K562 (cell line): ENCODE measurements around the gene GLRX3. TPM values are rescaled to one million over a fixed set of nuclear protein-coding genes. Genes with fewer than 3 reads are reported as not detected.

ENCODE experiments used
- ATAC-seq: fragments of 200-7000 bp; cut with Tn5 transposase; 3 replicates; pipeline ENCODE4 v1.9.1; 2020; ENCODE audit warnings: moderate library complexity
- BruUV-seq: library from RNA; stranded (reverse); fragments of 400-500 nt; replicated peaks from 2 replicates; lab custom pipeline; 2021; lab: Mats Ljungman, UMichigan
- CTCF ChIA-PET: fragments of 300-600 bp; formaldehyde crosslinking; extraction: SDS; loops from one replicate; lab custom pipeline; 2021; ENCODE audit warnings: low intra/inter-chr PET ratio; lab: Yijun Ruan, JAX
- POLR2A ChIA-PET: fragments of 300-600, 350-650 bp; sonication (Branson Sonifier 250); formaldehyde crosslinking; extraction: SDS; loops from one replicate; lab custom pipeline; 2021; ENCODE audit warnings: antibody characterized with exemption, inconsistent platforms; lab: Yijun Ruan, JAX
- DNase-seq, 4 experiments: peaks; one replicate each; pipeline versions ENCODE4 v3.0.0 to v3.0.0-alpha.2; 2011 to 2018; ENCODE audit warnings: low spot score in 3 of 4, mixed read lengths in 3 of 4; ENCODE audit errors: extremely low read depth in 1 of 4
- FAIRE-seq: peaks from 2 replicates; lab custom pipeline; 2011; peaks lifted over from hg19 to GRCh38; lab: Jason Lieb, UNC
- H2AFZ ChIP-seq: 2 replicates; pipeline ENCODE4 v1.6.0; 2011; ENCODE audit warnings: low read depth, low read length, control low read depth, inconsistent platforms
- H3K27ac ChIP-seq: fragments of 200-600 bp; 3 replicates; pipeline ENCODE4 v1.8.0; 2011; ENCODE audit warnings: low read depth, mild to moderate bottlenecking, control low read depth, inconsistent platforms, low read length, moderate library complexity, mixed read lengths; ENCODE audit errors: extremely low read depth
- H3K27me3 ChIP-seq, 2 experiments: fragments of 300-600 bp in 1 of 2; 2 replicates in 1 of 2; 3 replicates in 1 of 2; pipeline versions ENCODE4 v1.6.0 to v1.8.0; 2011; ENCODE audit warnings: inconsistent platforms in 2 of 2, low read length in 2 of 2, mild to moderate bottlenecking in 1 of 2, mixed read lengths in 1 of 2, moderate library complexity in 1 of 2; ENCODE audit not compliant: control insufficient read depth in 2 of 2, insufficient read depth in 2 of 2
- H3K36me3 ChIP-seq: fragments of 300-600 bp; 3 replicates; pipeline ENCODE4 v1.8.0; 2011; ENCODE audit warnings: mild to moderate bottlenecking, low read length, inconsistent platforms; ENCODE audit not compliant: control insufficient read depth, insufficient read depth
- H3K4me1 ChIP-seq, 2 experiments: fragments of 200-600 bp in 1 of 2; replicated peaks in 1 of 2; 2 replicates in 1 of 2; 3 replicates in 1 of 2; pipeline versions ENCODE4 v1.5.1 to v1.8.0; 2011; ENCODE audit warnings: inconsistent platforms in 2 of 2, low read length in 2 of 2, mild to moderate bottlenecking in 1 of 2, mixed read lengths in 1 of 2, moderate library complexity in 1 of 2; ENCODE audit not compliant: control insufficient read depth in 2 of 2, insufficient read depth in 2 of 2
- H3K4me2 ChIP-seq: 2 replicates; pipeline ENCODE4 v1.6.1; 2011; ENCODE audit warnings: low read length, control low read depth, inconsistent platforms, mixed read lengths; ENCODE audit not compliant: insufficient read depth
- H3K4me3 ChIP-seq: fragments of 200-600 bp; sonication (generic), shearing (Covaris generic); 2 replicates; pipeline ENCODE4 v1.5.1; 2016; ENCODE audit warnings: control low read depth, inconsistent platforms
- H3K79me2 ChIP-seq: fragments of 200-600 bp; 3 replicates; pipeline ENCODE4 v1.8.0; 2011; ENCODE audit warnings: low read length, inconsistent platforms; ENCODE audit not compliant: control insufficient read depth, insufficient read depth
- H3K9ac ChIP-seq, 2 experiments: 2 replicates each; pipeline versions ENCODE4 v1.6.0 to v1.6.1; 2011; ENCODE audit warnings: low read depth in 2 of 2, low read length in 2 of 2, control low read depth in 1 of 2, inconsistent platforms in 1 of 2, mild to moderate bottlenecking in 1 of 2, mixed read lengths in 1 of 2; ENCODE audit not compliant: insufficient read depth in 1 of 2
- H3K9me1 ChIP-seq: one replicate; pipeline ENCODE4 v1.6.0; 2011; ENCODE audit warnings: inconsistent platforms, mild to moderate bottlenecking, low read length, moderate library complexity; ENCODE audit not compliant: control insufficient read depth, insufficient read depth
- H3K9me3 ChIP-seq: replicated peaks from 2 replicates; pipeline ENCODE4 v1.5.1; 2011; ENCODE audit warnings: low read depth, low read length, inconsistent platforms; ENCODE audit not compliant: control insufficient read depth, insufficient read depth
- H4K20me1 ChIP-seq: replicated peaks from 2 replicates; pipeline ENCODE4 v1.6.1; 2011; ENCODE audit warnings: low read length, inconsistent platforms, mixed read lengths; ENCODE audit not compliant: control insufficient read depth, insufficient read depth
- ARID3A ChIP-seq: IDR thresholded peaks from 2 replicates; pipeline ENCODE4 v1.6.1; 2012; ENCODE audit warnings: low read depth, low read length, improper control_type of control experiment, borderline replicate concordance
- EP400 ChIP-seq: fragments of 450-650 bp; IDR thresholded peaks from 2 replicates; pipeline ENCODE4 v1.6.1; 2017; ENCODE audit warnings: antibody characterized with exemption, mild to moderate bottlenecking, moderate library complexity
- FUS ChIP-seq: fragments of 200-400 bp; formaldehyde crosslinking; optimal IDR thresholded peaks from 2 replicates; pipeline ENCODE3; 2017; ENCODE audit warnings: low read depth, low read length
- KDM4B ChIP-seq, 2 experiments: fragments of 450-650 bp in 1 of 2; sonication (generic) in 1 of 2; IDR thresholded peaks; 2 replicates each; pipeline ENCODE4 v1.6.1; 2016 to 2017; ENCODE audit warnings: borderline replicate concordance in 2 of 2, antibody characterized with exemption in 1 of 2, low read depth in 1 of 2, mild to moderate bottlenecking in 1 of 2
- MAFF ChIP-seq: IDR thresholded peaks from 2 replicates; pipeline ENCODE4 v1.6.1; 2012; ENCODE audit warnings: low read length, improper control_type of control experiment
- MIER1 ChIP-seq: fragments of 450-650 bp; IDR thresholded peaks from 2 replicates; pipeline ENCODE4 v1.6.1; 2016; ENCODE audit warnings: antibody characterized with exemption, mild to moderate bottlenecking, low read depth
- NFIC ChIP-seq: fragments of 450-650 bp; IDR thresholded peaks from 2 replicates; pipeline ENCODE4 v1.6.1; 2017; ENCODE audit warnings: mild to moderate bottlenecking, inconsistent platforms
- SMAD2 ChIP-seq: fragments of 150-350 bp; IDR thresholded peaks from 2 replicates; pipeline ENCODE4 v1.6.1; 2014; ENCODE audit warnings: low read depth, mild to moderate bottlenecking, low read length
- SMARCE1 ChIP-seq: fragments of 450-650 bp; IDR thresholded peaks from 2 replicates; pipeline ENCODE4 v1.7.1; 2016; ENCODE audit warnings: mild to moderate bottlenecking
- STAT5A ChIP-seq: IDR thresholded peaks from 2 replicates; pipeline ENCODE4 v1.6.1; 2012; ENCODE audit warnings: low read length, inconsistent platforms, borderline replicate concordance
- TAF1 ChIP-seq: IDR thresholded peaks from 2 replicates; pipeline ENCODE4 v1.6.1; 2011; ENCODE audit warnings: mild to moderate bottlenecking, low read length, moderate library complexity; ENCODE audit not compliant: insufficient read depth, control insufficient read depth, severe bottlenecking; ENCODE audit errors: extremely low read depth
- THRAP3 ChIP-seq: fragments of 450-650 bp; IDR thresholded peaks from 2 replicates; pipeline ENCODE4 v1.6.1; 2016; ENCODE audit warnings: mild to moderate bottlenecking, inconsistent platforms, borderline replicate concordance
- ZNF316 ChIP-seq: fragments of 450-650 bp; IDR thresholded peaks from 2 replicates; pipeline ENCODE4 v1.6.1; 2016
- WGBS: fragments of 100-300 bp; shearing (Covaris generic); methylation state at CpG from one replicate; pipeline ENCODE4 v1.1.6; 2016; ENCODE audit warnings: low coverage, mixed read lengths; ENCODE audit not compliant: insufficient coverage; ENCODE audit errors: missing lambda C conversion rate; 5-methylcytosine and 5-hydroxymethylcytosine counted together
- in situ Hi-C: fragments of 300-500 bp; cut with MboI; formaldehyde crosslinking; loops from 4 replicates; pipeline ENCODE4 v1.15.0; 2018; ENCODE audit warnings: inconsistent platforms, mixed read lengths
- intact Hi-C: fragments of 100-400 bp; cut with micrococcal nuclease; formaldehyde crosslinking; loops from 2 replicates; pipeline ENCODE4 v1.14.2; 2022
- polyA plus RNA-seq, 8 experiments: library from polyadenylated mRNA; depleted of rRNA in 4 of 8; stranded (reverse) in 5 of 8; unstranded in 3 of 8; fragments of >200 nt; fragmentation: Nextera tagmentation in 2 of 8; fragmentation: Illumina TruSeq in 1 of 8; extraction: Ambion mirVana in 2 of 8; extraction: Trizol in 1 of 8; gene quantifications; 2 replicates each; pipeline versions ENCODE4 v1.2.1 to v1.2.3, GENCODE V29; 2011 to 2014; ENCODE audit warnings: inconsistent platforms in 1 of 8, missing spikeins in 1 of 8
- total RNA-seq, 7 experiments: library from RNA; depleted of rRNA in 6 of 7; stranded (reverse); fragments of >200 nt in 6 of 7; fragmentation: Illumina TruSeq in 2 of 7; extraction: Trizol in 2 of 7; gene quantifications; 2 replicates each; pipeline versions ENCODE4 v1.2.1 to v1.2.3, GENCODE V29; 2011 to 2021; ENCODE audit warnings: low replicate concordance in 1 of 7
- TF ChIP-seq, protein P1 (sequence below): sonication (generic); formaldehyde crosslinking; IDR thresholded peaks from 2 replicates; pipeline ENCODE4 v1.8.0; 2022; ENCODE audit warnings: mild to moderate bottlenecking, missing genetic modification reagents
- TF ChIP-seq, protein P2 (sequence below): sonication (generic); formaldehyde crosslinking; IDR thresholded peaks from 2 replicates; pipeline ENCODE4 v1.8.1; 2023; ENCODE audit warnings: mild to moderate bottlenecking, missing genetic modification reagents, moderate library complexity

GLRX3 gene
- total and polyA plus RNA-seq, 9 of the 15 experiments (the other 6 are each of a cell fraction or from before 2014, with no cell fraction given), result 115 to 190 (median 169) TPM

GRCh38 chr10:130193033-130193432 lies 56.8 kb downstream of the GLRX3 start:
- intact Hi-C loops, result no loop called here
- WGBS, result 80% methylated on average over 4 of the region's 5 CpGs
- Histone ChIP-seq H3K9ac (no peak overlapping the region), H3K36me3 (peaks cover 3% of the 10 kb centered on the region; the same call in 1 of the 3 replicates), H3K27me3 (no peaks in the 10 kb centered on the region), H3K4me2 (no peak overlapping the region), H3K4me3 (no peak overlapping the region), H3K79me2 (no peaks in the 10 kb centered on the region), H4K20me1 (no peaks in the 10 kb centered on the region), H3K9me3 (no peaks in the 10 kb centered on the region), H3K27ac (no peak overlapping the region), H3K4me1 (peaks cover 0 to 22% of the 10 kb centered on the region in 2 experiments; a peak in 2 of 5 replicates), H3K9me1 (no peaks in the 10 kb centered on the region), H2AFZ (no peak overlapping the region)
- ChIA-PET POLR2A (no interaction called here), CTCF (no interaction called here)
- no TSS peak for BruUV-seq
- DNase-seq (no peak), FAIRE-seq (no peak), ATAC-seq (no peak)
- in situ Hi-C loops, result no loop called here
- TF ChIP-seq, protein P1, sequence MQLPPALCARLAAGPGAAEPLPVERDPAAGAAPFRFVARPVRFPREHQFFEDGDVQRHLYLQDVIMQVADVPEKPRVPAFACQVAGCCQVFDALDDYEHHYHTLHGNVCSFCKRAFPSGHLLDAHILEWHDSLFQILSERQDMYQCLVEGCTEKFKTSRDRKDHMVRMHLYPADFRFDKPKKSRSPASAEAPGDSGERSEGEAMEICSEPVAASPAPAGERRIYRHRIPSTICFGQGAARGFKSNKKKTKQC (CRISPR knock-in tag), result no peak
- TF ChIP-seq FUS, result no peak
- no peak for TF ChIP-seq MIER1
- TF ChIP-seq NFIC, result no peak
- TF ChIP-seq KDM4B (IDR thresholded peaks at IDR 0.05; ENCODE audit: borderline replicate concordance in 2 of 2, low read depth in 1 of 2), result no peak
- no peak for TF ChIP-seq MAFF
- TF ChIP-seq THRAP3, result no peak
- TF ChIP-seq SMARCE1, result no peak
- TF ChIP-seq SMAD2, result no peak
- no peak for TF ChIP-seq ZNF316
- TF ChIP-seq, protein P2, sequence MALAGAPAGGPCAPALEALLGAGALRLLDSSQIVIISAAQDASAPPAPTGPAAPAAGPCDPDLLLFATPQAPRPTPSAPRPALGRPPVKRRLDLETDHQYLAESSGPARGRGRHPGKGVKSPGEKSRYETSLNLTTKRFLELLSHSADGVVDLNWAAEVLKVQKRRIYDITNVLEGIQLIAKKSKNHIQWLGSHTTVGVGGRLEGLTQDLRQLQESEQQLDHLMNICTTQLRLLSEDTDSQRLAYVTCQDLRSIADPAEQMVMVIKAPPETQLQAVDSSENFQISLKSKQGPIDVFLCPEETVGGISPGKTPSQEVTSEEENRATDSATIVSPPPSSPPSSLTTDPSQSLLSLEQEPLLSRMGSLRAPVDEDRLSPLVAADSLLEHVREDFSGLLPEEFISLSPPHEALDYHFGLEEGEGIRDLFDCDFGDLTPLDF (CRISPR knock-in tag), result no peak
- no peak for TF ChIP-seq ARID3A
- no peak for TF ChIP-seq EP400
- no peak for TF ChIP-seq STAT5A
- TF ChIP-seq TAF1, result no peak
